SK-N-SH (cell line): ENCODE measurements around the gene MCRS1. TPM values are rescaled to one million over a fixed set of nuclear protein-coding genes. Genes with fewer than 3 reads are reported as not detected.

ENCODE experiments used
- CTCF ChIA-PET: fragments of 300-600, 350-600 bp; formaldehyde crosslinking; extraction: SDS; loops from one replicate; lab custom pipeline; 2021; lab: Yijun Ruan, JAX
- POLR2A ChIA-PET: fragments of 350-600 bp; sonication (Branson Sonifier 250); formaldehyde crosslinking; extraction: SDS; loops from one replicate; lab custom pipeline; 2020; ENCODE audit warnings: antibody characterized with exemption, inconsistent platforms; lab: Yijun Ruan, JAX
- DNase-seq: peaks from one replicate; pipeline ENCODE4 v3.0.0; 2012
- H2AFZ ChIP-seq: fragments of 200-600 bp; sonication (generic); 2 replicates; pipeline ENCODE4 v1.8.1; 2016; ENCODE audit warnings: antibody characterized with exemption, mild to moderate bottlenecking, low read depth
- H3F3A ChIP-seq: fragments of 200-600 bp; sonication (generic); replicated peaks from 2 replicates; pipeline ENCODE3; 2016; ENCODE audit warnings: antibody characterized with exemption, mild to moderate bottlenecking; ENCODE audit not compliant: insufficient read depth
- H3K27ac ChIP-seq, 2 experiments: fragments of 200-500 bp in 1 of 2; fragments of 200-600 bp in 1 of 2; sonication (Bioruptor generic) in 1 of 2; sonication (generic), shearing (Covaris generic) in 1 of 2; 2 replicates each; pipeline versions ENCODE4 v1.5.1 to v1.6.1; 2014 to 2016; ENCODE audit warnings: low read depth in 2 of 2, inconsistent platforms in 1 of 2, low read length in 1 of 2, mild to moderate bottlenecking in 1 of 2, mixed read lengths in 1 of 2
- H3K27me3 ChIP-seq: fragments of 200-600 bp; sonication (generic), shearing (Covaris generic); 2 replicates; pipeline ENCODE4 v1.6.1; 2016; ENCODE audit warnings: mixed run types; ENCODE audit not compliant: insufficient read depth
- H3K36me3 ChIP-seq, 2 experiments: fragments of 200-500 bp in 1 of 2; fragments of 200-600 bp in 1 of 2; sonication (Bioruptor generic) in 1 of 2; sonication (generic) in 1 of 2; replicated peaks in 1 of 2; 2 replicates each; pipeline versions ENCODE3 to v1.5.1; 2014 to 2016; ENCODE audit warnings: low read length in 1 of 2, mild to moderate bottlenecking in 1 of 2; ENCODE audit not compliant: insufficient read depth in 2 of 2, control insufficient read depth in 1 of 2
- H3K4me1 ChIP-seq, 2 experiments: fragments of 200-500 bp in 1 of 2; fragments of 200-600 bp in 1 of 2; sonication (Bioruptor generic) in 1 of 2; sonication (generic), shearing (Covaris generic) in 1 of 2; 2 replicates each; pipeline versions ENCODE4 v1.5.1 to v1.6.1; 2014 to 2016; ENCODE audit warnings: low read depth in 1 of 2, low read length in 1 of 2, mixed run types in 1 of 2; ENCODE audit not compliant: insufficient read depth in 2 of 2, control insufficient read depth in 1 of 2
- H3K4me2 ChIP-seq: fragments of 200-600 bp; sonication (generic), shearing (Covaris generic); 2 replicates; pipeline ENCODE4 v1.6.1; 2017; ENCODE audit warnings: mixed run types
- H3K4me3 ChIP-seq, 2 experiments: fragments of 200-500 bp in 1 of 2; fragments of 200-600 bp in 1 of 2; sonication (Bioruptor generic) in 1 of 2; sonication (generic), shearing (Covaris generic) in 1 of 2; 2 replicates each; pipeline versions ENCODE4 v1.5.1 to v1.8.1; 2014 to 2016; ENCODE audit warnings: low read depth in 2 of 2, inconsistent platforms in 1 of 2, low read length in 1 of 2, mild to moderate bottlenecking in 1 of 2, mixed read lengths in 1 of 2, moderate library complexity in 1 of 2
- H3K79me2 ChIP-seq: fragments of 200-600 bp; sonication (generic); 2 replicates; pipeline ENCODE4 v1.8.1; 2017; ENCODE audit warnings: mild to moderate bottlenecking; ENCODE audit not compliant: insufficient read depth
- H3K9ac ChIP-seq: fragments of 200-600 bp; sonication (generic); 2 replicates; pipeline ENCODE4 v1.6.1; 2017; ENCODE audit warnings: mixed run types
- H3K9me2 ChIP-seq: fragments of 200-600 bp; sonication (generic); 2 replicates; pipeline ENCODE4 v1.6.1; 2017; ENCODE audit warnings: mixed run types
- H3K9me3 ChIP-seq: fragments of 200-600 bp; sonication (generic); 2 replicates; pipeline ENCODE4 v1.6.1; 2017; ENCODE audit warnings: mixed run types, mild to moderate bottlenecking, moderate library complexity
- H4K20me1 ChIP-seq: fragments of 200-600 bp; sonication (generic); 2 replicates; pipeline ENCODE4 v1.6.1; 2017; ENCODE audit warnings: mild to moderate bottlenecking, mixed run types; ENCODE audit not compliant: insufficient read depth
- CHD2 ChIP-seq: fragments of 150-350 bp; IDR thresholded peaks from 2 replicates; pipeline ENCODE4 v1.6.1; 2018; ENCODE audit warnings: low read length; ENCODE audit not compliant: partially characterized antibody
- ELF1 ChIP-seq: IDR thresholded peaks from 2 replicates; pipeline ENCODE4 v1.4.0; 2012
- EP300 ChIP-seq, 2 experiments: IDR thresholded peaks; 2 replicates each; pipeline versions ENCODE4 v1.4.0 to v1.6.1; 2012; ENCODE audit warnings: borderline replicate concordance in 1 of 2, low read depth in 1 of 2, low read length in 1 of 2
- FOXM1 ChIP-seq: IDR thresholded peaks from 2 replicates; pipeline ENCODE4 v1.4.0; 2012; ENCODE audit warnings: low read depth, mild to moderate bottlenecking
- GABPA ChIP-seq: IDR thresholded peaks from 2 replicates; pipeline ENCODE4 v1.4.0; 2012; ENCODE audit warnings: low read depth, mild to moderate bottlenecking
- GATA2 ChIP-seq: sonication (generic); formaldehyde crosslinking; IDR thresholded peaks from 2 replicates; pipeline ENCODE4 v1.5.0; 2020; ENCODE audit warnings: mild to moderate bottlenecking, missing genetic modification reagents
- JUND ChIP-seq: IDR thresholded peaks from 2 replicates; pipeline ENCODE4 v1.4.0; 2012
- MEF2A ChIP-seq: IDR thresholded peaks from 2 replicates; pipeline ENCODE4 v1.4.0; 2012; ENCODE audit warnings: low read depth, borderline replicate concordance
- MXI1 ChIP-seq: IDR thresholded peaks from 2 replicates; pipeline ENCODE4 v1.6.1; 2012; ENCODE audit warnings: mild to moderate bottlenecking, low read depth, low read length, improper control_type of control experiment
- NRF1 ChIP-seq: IDR thresholded peaks from 2 replicates; pipeline ENCODE4 v1.6.1; 2012; ENCODE audit warnings: low read depth, mild to moderate bottlenecking, low read length
- POLR2AphosphoS5 ChIP-seq: IDR thresholded peaks from 2 replicates; pipeline ENCODE4 v1.6.1; 2012; ENCODE audit warnings: low read depth, low read length
- RCOR1 ChIP-seq: fragments of 150-350 bp; IDR thresholded peaks from 2 replicates; pipeline ENCODE4 v1.6.1; 2017; ENCODE audit warnings: antibody characterized with exemption, low read length
- RXRA ChIP-seq: IDR thresholded peaks from 2 replicates; pipeline ENCODE4 v1.4.0; 2012; ENCODE audit warnings: low read depth, mild to moderate bottlenecking, borderline replicate concordance
- TAF1 ChIP-seq: IDR thresholded peaks from 2 replicates; pipeline ENCODE4 v1.6.1; 2012; ENCODE audit warnings: low read depth, mild to moderate bottlenecking, low read length, moderate library complexity, borderline replicate concordance
- TCF12 ChIP-seq: IDR thresholded peaks from 2 replicates; pipeline ENCODE4 v1.4.0; 2012
- YY1 ChIP-seq: IDR thresholded peaks from 2 replicates; pipeline ENCODE4 v1.4.0; 2012; ENCODE audit warnings: low read depth, mild to moderate bottlenecking
- WGBS: methylation state at CpG from one replicate; pipeline ENCODE4 v1.1.6; 2017; ENCODE audit warnings: low lambda C conversion rate; 5-methylcytosine and 5-hydroxymethylcytosine counted together
- polyA plus RNA-seq, 3 experiments: library from polyadenylated mRNA; depleted of rRNA; stranded (reverse); fragments of >200 nt; gene quantifications; 2 replicates each; pipeline ENCODE4 v1.2.3, GENCODE V29; 2012
- TF ChIP-seq, protein P1 (sequence below): fragments of 200-600 bp; sonication (generic); IDR thresholded peaks from 2 replicates; pipeline ENCODE4 v1.6.1; 2017; ENCODE audit warnings: antibody characterized with exemption, mild to moderate bottlenecking, moderate library complexity
- TF ChIP-seq, protein P2 (sequence below): fragments of 150-350 bp; IDR thresholded peaks from 2 replicates; pipeline ENCODE4 v1.6.1; 2017; ENCODE audit warnings: antibody characterized with exemption, low read length, low read depth, borderline replicate concordance
- TF ChIP-seq, protein P3 (sequence below): IDR thresholded peaks from 2 replicates; pipeline ENCODE4 v1.4.0; 2012; ENCODE audit warnings: low read depth, borderline replicate concordance
- TF ChIP-seq, protein P4 (sequence below): IDR thresholded peaks from 2 replicates; pipeline ENCODE4 v1.4.0; 2012; ENCODE audit warnings: low read depth, borderline replicate concordance

Gene MCRS1
- polyA plus RNA-seq, 1 of the 3 experiments (the other 2 are of a cell fraction): 107 TPM

DNA sequence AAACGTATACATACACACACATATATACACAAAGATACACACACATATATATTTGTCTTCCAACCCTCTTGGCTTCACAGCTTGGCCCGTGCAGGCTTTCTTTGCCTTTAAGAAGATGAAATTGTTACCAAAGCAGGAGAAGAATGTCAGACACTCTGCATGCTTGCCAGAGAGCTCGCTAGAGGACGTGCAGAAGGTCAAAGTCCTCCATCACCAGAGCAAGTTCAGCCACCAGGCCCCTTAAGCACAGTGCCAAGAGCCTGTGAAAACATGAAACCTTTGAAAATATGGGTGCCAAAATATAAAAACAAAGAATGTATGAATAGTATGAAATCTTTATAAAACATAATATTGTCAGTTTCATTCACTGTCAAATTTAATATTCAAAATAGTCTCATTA is 14.9 kb upstream of the MCRS1 start:
- no peaks in the 10 kb centered on the region for H3K9me3 ChIP-seq
- no peaks in the 10 kb centered on the region; the same call in 1 of the 2 replicates for H3K79me2 ChIP-seq
- no peaks in the 10 kb centered on the region for H3F3A ChIP-seq
- ChIA-PET POLR2A (interaction anchor here (1.2 to 1.4 kb wide), 2 partner anchors 18 to 215 kb away, joined by 4 to 5 read pairs; partner anchors contain the start of gene SPATS2), CTCF (interaction anchor here (0.8 to 4.5 kb wide), 10 partner anchors 11 to 251 kb away, joined by 3 to 33 read pairs (median 4); partner anchors contain the start of genes DNAJC22, MCRS1 and PRPF40B)
- no peak overlapping the region for H3K4me3 ChIP-seq
- WGBS: 39% methylated on average over 4 of the region's 4 CpGs
- H3K27me3 ChIP-seq: no peaks in the 10 kb centered on the region
- H4K20me1 ChIP-seq: peaks cover 7% of the 10 kb centered on the region; the same call in 1 of the 2 replicates
- peaks cover 17 to 20% of the 10 kb centered on the region in 2 experiments for H3K36me3 ChIP-seq
- TF ChIP-seq, protein P1, sequence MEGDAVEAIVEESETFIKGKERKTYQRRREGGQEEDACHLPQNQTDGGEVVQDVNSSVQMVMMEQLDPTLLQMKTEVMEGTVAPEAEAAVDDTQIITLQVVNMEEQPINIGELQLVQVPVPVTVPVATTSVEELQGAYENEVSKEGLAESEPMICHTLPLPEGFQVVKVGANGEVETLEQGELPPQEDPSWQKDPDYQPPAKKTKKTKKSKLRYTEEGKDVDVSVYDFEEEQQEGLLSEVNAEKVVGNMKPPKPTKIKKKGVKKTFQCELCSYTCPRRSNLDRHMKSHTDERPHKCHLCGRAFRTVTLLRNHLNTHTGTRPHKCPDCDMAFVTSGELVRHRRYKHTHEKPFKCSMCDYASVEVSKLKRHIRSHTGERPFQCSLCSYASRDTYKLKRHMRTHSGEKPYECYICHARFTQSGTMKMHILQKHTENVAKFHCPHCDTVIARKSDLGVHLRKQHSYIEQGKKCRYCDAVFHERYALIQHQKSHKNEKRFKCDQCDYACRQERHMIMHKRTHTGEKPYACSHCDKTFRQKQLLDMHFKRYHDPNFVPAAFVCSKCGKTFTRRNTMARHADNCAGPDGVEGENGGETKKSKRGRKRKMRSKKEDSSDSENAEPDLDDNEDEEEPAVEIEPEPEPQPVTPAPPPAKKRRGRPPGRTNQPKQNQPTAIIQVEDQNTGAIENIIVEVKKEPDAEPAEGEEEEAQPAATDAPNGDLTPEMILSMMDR: no peak
- TF ChIP-seq, protein P2, sequence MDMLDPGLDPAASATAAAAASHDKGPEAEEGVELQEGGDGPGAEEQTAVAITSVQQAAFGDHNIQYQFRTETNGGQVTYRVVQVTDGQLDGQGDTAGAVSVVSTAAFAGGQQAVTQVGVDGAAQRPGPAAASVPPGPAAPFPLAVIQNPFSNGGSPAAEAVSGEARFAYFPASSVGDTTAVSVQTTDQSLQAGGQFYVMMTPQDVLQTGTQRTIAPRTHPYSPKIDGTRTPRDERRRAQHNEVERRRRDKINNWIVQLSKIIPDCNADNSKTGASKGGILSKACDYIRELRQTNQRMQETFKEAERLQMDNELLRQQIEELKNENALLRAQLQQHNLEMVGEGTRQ: no peak
- no peak for TF ChIP-seq EP300 (IDR thresholded peaks at IDR 0.05; ENCODE audit: borderline replicate concordance in 1 of 2, low read depth in 1 of 2, low read length in 1 of 2)
- no peak for TF ChIP-seq ELF1
- TF ChIP-seq TAF1: no peak
- no peak for TF ChIP-seq RXRA
- TF ChIP-seq GABPA: no peak
- TF ChIP-seq FOXM1: no peak
- TF ChIP-seq YY1: no peak
- TF ChIP-seq GATA2: no peak
- no peaks in the 10 kb centered on the region for H3K9me2 ChIP-seq
- H3K4me1 ChIP-seq: peaks cover 0 to 18% of the 10 kb centered on the region in 2 experiments; a peak in 1 of 4 replicates
- no peak for DNase-seq
- no peak overlapping the region for H2AFZ ChIP-seq
- no peak overlapping the region for H3K9ac ChIP-seq
- H3K27ac ChIP-seq: no peak overlapping the region; a peak in 1 of 4 replicates
- H3K4me2 ChIP-seq: no peak overlapping the region

DNA sequence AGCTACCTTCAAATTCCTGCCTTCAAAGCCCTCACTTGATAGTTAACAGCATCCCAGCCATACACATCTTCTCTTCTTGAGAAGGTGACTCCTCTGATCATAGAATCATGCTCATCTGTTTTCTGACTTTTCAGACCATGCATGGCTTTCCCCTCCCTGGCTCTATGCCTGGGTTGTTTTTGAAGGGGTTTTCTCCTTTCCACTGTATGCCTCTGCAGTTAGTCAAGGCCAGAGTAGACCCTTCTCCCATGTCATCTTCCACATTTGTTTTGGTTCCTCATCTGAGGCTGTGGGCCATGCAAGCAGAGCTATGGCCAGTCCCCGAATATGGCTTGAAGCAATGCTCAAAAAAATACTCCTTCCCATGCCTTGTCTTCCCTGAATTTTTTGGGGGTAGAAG is 14.3 kb upstream of the MCRS1 start:
- Histone ChIP-seq H3K9ac (no peak overlapping the region), H3K4me2 (no peak overlapping the region), H3F3A (no peaks in the 10 kb centered on the region), H3K79me2 (no peaks in the 10 kb centered on the region; the same call in 1 of the 2 replicates), H3K9me3 (no peaks in the 10 kb centered on the region), H2AFZ (no peak overlapping the region), H3K36me3 (peaks cover 14 to 15% of the 10 kb centered on the region in 2 experiments), H3K9me2 (no peaks in the 10 kb centered on the region), H4K20me1 (peaks cover 7% of the 10 kb centered on the region; the same call in 1 of the 2 replicates), H3K27me3 (no peaks in the 10 kb centered on the region), H3K4me1 (peaks cover 0 to 18% of the 10 kb centered on the region in 2 experiments; a peak in 1 of 4 replicates), H3K4me3 (no peak overlapping the region), H3K27ac (no peak overlapping the region; a peak in 1 of 4 replicates)
- no peak for DNase-seq
- 100% methylated on average over 1 of the region's 1 CpG for WGBS
- POLR2A ChIA-PET: interaction anchor here (1.2 to 1.4 kb wide), 2 partner anchors 19 to 215 kb away, joined by 4 to 5 read pairs; partner anchors contain the start of gene SPATS2
- TF ChIP-seq FOXM1 (no peak), MEF2A (no peak), YY1 (no peak), MXI1 (no peak), NRF1 (no peak), JUND (no peak), RCOR1 (no peak), POLR2AphosphoS5 (no peak), TCF12 (no peak), CHD2 (no peak)
- TF ChIP-seq, protein P3, sequence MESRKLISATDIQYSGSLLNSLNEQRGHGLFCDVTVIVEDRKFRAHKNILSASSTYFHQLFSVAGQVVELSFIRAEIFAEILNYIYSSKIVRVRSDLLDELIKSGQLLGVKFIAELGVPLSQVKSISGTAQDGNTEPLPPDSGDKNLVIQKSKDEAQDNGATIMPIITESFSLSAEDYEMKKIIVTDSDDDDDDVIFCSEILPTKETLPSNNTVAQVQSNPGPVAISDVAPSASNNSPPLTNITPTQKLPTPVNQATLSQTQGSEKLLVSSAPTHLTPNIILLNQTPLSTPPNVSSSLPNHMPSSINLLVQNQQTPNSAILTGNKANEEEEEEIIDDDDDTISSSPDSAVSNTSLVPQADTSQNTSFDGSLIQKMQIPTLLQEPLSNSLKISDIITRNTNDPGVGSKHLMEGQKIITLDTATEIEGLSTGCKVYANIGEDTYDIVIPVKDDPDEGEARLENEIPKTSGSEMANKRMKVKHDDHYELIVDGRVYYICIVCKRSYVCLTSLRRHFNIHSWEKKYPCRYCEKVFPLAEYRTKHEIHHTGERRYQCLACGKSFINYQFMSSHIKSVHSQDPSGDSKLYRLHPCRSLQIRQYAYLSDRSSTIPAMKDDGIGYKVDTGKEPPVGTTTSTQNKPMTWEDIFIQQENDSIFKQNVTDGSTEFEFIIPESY: no peak
- TF ChIP-seq, protein P2: no peak
- TF ChIP-seq, protein P4, sequence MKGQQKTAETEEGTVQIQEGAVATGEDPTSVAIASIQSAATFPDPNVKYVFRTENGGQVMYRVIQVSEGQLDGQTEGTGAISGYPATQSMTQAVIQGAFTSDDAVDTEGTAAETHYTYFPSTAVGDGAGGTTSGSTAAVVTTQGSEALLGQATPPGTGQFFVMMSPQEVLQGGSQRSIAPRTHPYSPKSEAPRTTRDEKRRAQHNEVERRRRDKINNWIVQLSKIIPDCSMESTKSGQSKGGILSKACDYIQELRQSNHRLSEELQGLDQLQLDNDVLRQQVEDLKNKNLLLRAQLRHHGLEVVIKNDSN: no peak
- CTCF ChIA-PET: interaction anchor here (0.8 to 4.5 kb wide), 9 partner anchors 10 to 293 kb away, joined by 3 to 73 read pairs (median 26); partner anchors contain the start of genes DNAJC22, MCRS1 and PRPF40B
